GM12878 (cell line): ENCODE data around the gene C10orf105. TPM values are rescaled to one million over a fixed set of nuclear protein-coding genes. Genes with fewer than 3 reads are reported as not detected.

Experiments
- ATAC-seq: fragments of 200-7000 bp; cut with Tn5 transposase; 3 replicates; pipeline ENCODE4 v1.9.1; 2020; ENCODE audit warnings: mild to moderate bottlenecking, moderate library complexity
- BruUV-seq: library from RNA; stranded (reverse); fragments of 400-500 nt; replicated peaks from 2 replicates; lab custom pipeline; 2021; lab: Mats Ljungman, UMichigan
- CTCF ChIA-PET: fragments of 300-600 bp; sonication (Branson Sonifier 250); formaldehyde crosslinking; extraction: SDS; loops from one replicate; lab custom pipeline; 2021; ENCODE audit warnings: inconsistent platforms; lab: Yijun Ruan, JAX
- POLR2A ChIA-PET: fragments of 350-600 bp; formaldehyde crosslinking; extraction: SDS; loops from one replicate; lab custom pipeline; 2021; ENCODE audit warnings: inconsistent platforms; lab: Charles Lee
- RAD21 ChIA-PET: fragments of 300-600 bp; sonication (Branson Sonifier 250); formaldehyde crosslinking; loops from one replicate; lab custom pipeline; 2023; ENCODE audit warnings: antibody characterized with exemption; ENCODE audit not compliant: unreplicated experiment; lab: Charles Lee
- SMC1A ChIA-PET: fragments of 300-600 bp; sonication (Branson Sonifier 250); formaldehyde crosslinking; loops from one replicate; lab custom pipeline; 2023; ENCODE audit not compliant: unreplicated experiment, uncharacterized antibody; lab: Charles Lee
- DNase-seq: peaks from one replicate; pipeline ENCODE4 v3.0.0-alpha.2; 2011; ENCODE audit warnings: low read depth, low spot score
- FAIRE-seq: peaks from 3 replicates; lab custom pipeline; 2011; peaks lifted over from hg19 to GRCh38; lab: Jason Lieb, UNC
- H2AFZ ChIP-seq: 2 replicates; pipeline ENCODE4 v1.6.0; 2011; ENCODE audit warnings: low read depth, low read length, control low read depth; ENCODE audit not compliant: control insufficient read depth
- H3K27ac ChIP-seq: 2 replicates; pipeline ENCODE4 v1.5.1; 2011; ENCODE audit warnings: control low read depth; ENCODE audit not compliant: control insufficient read depth, insufficient read depth
- H3K27me3 ChIP-seq, 2 experiments: replicated peaks in 1 of 2; 2 replicates each; pipeline versions ENCODE4 v1.6.0 to v1.6.1; 2011; ENCODE audit warnings: low read length in 1 of 2; ENCODE audit not compliant: control insufficient read depth in 2 of 2, insufficient read depth in 2 of 2
- H3K36me3 ChIP-seq, 2 experiments: 2 replicates each; pipeline ENCODE4 v1.5.1; 2011; ENCODE audit warnings: low read length in 1 of 2; ENCODE audit not compliant: control insufficient read depth in 2 of 2, insufficient read depth in 2 of 2
- H3K4me1 ChIP-seq: 2 replicates; pipeline ENCODE4 v1.6.1; 2011; ENCODE audit warnings: mild to moderate bottlenecking, low read length, moderate library complexity, mixed read lengths; ENCODE audit not compliant: control insufficient read depth, insufficient read depth
- H3K4me2 ChIP-seq: 2 replicates; pipeline ENCODE4 v1.6.0; 2011; ENCODE audit warnings: control low read depth; ENCODE audit not compliant: control insufficient read depth, insufficient read depth
- H3K4me3 ChIP-seq: fragments of 200-600 bp; sonication (generic); 2 replicates; pipeline ENCODE4 v1.5.1; 2016
- H3K79me2 ChIP-seq: 2 replicates; pipeline ENCODE4 v1.6.0; 2011; ENCODE audit warnings: low read length; ENCODE audit not compliant: control insufficient read depth, insufficient read depth
- H3K9ac ChIP-seq: 2 replicates; pipeline ENCODE4 v1.8.0; 2011; ENCODE audit warnings: low read length, control low read depth, mixed read lengths; ENCODE audit not compliant: control insufficient read depth, insufficient read depth
- H3K9me3 ChIP-seq: replicated peaks from 3 replicates; pipeline ENCODE4 v1.5.1; 2011; ENCODE audit warnings: mild to moderate bottlenecking, low read length; ENCODE audit not compliant: control insufficient read depth, insufficient read depth
- H4K20me1 ChIP-seq: 2 replicates; pipeline ENCODE4 v1.6.0; 2011; ENCODE audit not compliant: control insufficient read depth, insufficient read depth
- BCL11A ChIP-seq: IDR thresholded peaks from 2 replicates; pipeline ENCODE4 v1.6.1; 2011; ENCODE audit warnings: low read depth, low read length
- FOS ChIP-seq: IDR thresholded peaks from 3 replicates; pipeline ENCODE4 v1.6.1; 2011; ENCODE audit warnings: borderline replicate concordance; ENCODE audit not compliant: insufficient read length; ENCODE audit errors: extremely low read depth
- JUNB ChIP-seq: IDR thresholded peaks from 2 replicates; pipeline ENCODE4 v1.6.1; 2016; ENCODE audit warnings: antibody characterized with exemption, mild to moderate bottlenecking
- STAT3 ChIP-seq: IDR thresholded peaks from 2 replicates; pipeline ENCODE4 v1.6.1; 2011; ENCODE audit warnings: low read depth, low read length, improper control_type of control experiment
- WRNIP1 ChIP-seq: IDR thresholded peaks from 2 replicates; pipeline ENCODE4 v1.6.1; 2011; ENCODE audit warnings: low read depth, low read length, improper control_type of control experiment, borderline replicate concordance
- WGBS: methylation state at CpG from one replicate; pipeline ENCODE4 v1.1.6; 2016; ENCODE audit warnings: low lambda C conversion rate; ENCODE audit not compliant: insufficient replicate concordance, insufficient coverage; ENCODE audit errors: missing lambda C conversion rate; 5-methylcytosine and 5-hydroxymethylcytosine counted together
- in situ Hi-C: fragments of 300-500 bp; cut with MboI; formaldehyde crosslinking; loops from 9 replicates; pipeline ENCODE4 v1.14.3; 2018; ENCODE audit warnings: mixed read lengths
- intact Hi-C: fragments of 100-400 bp; cut with micrococcal nuclease; formaldehyde crosslinking; loops from one replicate; pipeline ENCODE4 v1.14.2; 2022; ENCODE audit not compliant: unreplicated experiment
- polyA plus RNA-seq, 11 experiments: library from polyadenylated mRNA; depleted of rRNA in 4 of 11; unstranded in 6 of 11; stranded (reverse) in 5 of 11; fragments of >200 nt; fragmentation: Nextera tagmentation in 4 of 11; fragmentation: Illumina TruSeq in 1 of 11; extraction: Ambion mirVana in 4 of 11; extraction: Trizol in 1 of 11; gene quantifications; 1 replicate in 1 of 11; 2 replicates in 10 of 11; pipeline versions ENCODE4 v1.2.1 to v1.2.3, GENCODE V29; 2011 to 2016; ENCODE audit warnings: inconsistent platforms in 2 of 11, missing spikeins in 2 of 11, low read depth in 1 of 11
- total RNA-seq, 4 experiments: library from RNA; depleted of rRNA in 3 of 4; stranded (reverse); fragments of >200 nt in 3 of 4; fragmentation: Illumina TruSeq in 1 of 4; extraction: Trizol in 1 of 4; gene quantifications; 2 replicates each; pipeline versions ENCODE4 v1.2.1 to v1.2.3, GENCODE V29; 2013 to 2021
- TF ChIP-seq, protein P1 (sequence below): fragments of 450-650 bp; IDR thresholded peaks from 2 replicates; pipeline ENCODE4 v1.6.1; 2017; ENCODE audit warnings: borderline replicate concordance

Gene C10orf105
- total and polyA plus RNA-seq, 10 of the 15 experiments (the other 5 are each of a cell fraction or from before 2014, with no cell fraction given) = 0.04 to 0.06 (median 0.05) TPM; not detected in 7

- Histone ChIP-seq H3K4me3 (no peak overlapping the region), H3K36me3 (no peaks in the 10 kb centered on the region; a peak in 1 of 4 replicates), H2AFZ (no peak overlapping the region), H4K20me1 (no peaks in the 10 kb centered on the region), H3K27ac (no peak overlapping the region), H3K9ac (no peak overlapping the region; the same call in 1 of the 2 replicates), H3K27me3 (no peaks in the 10 kb centered on the region; a peak in 1 of 4 replicates), H3K9me3 (no peaks in the 10 kb centered on the region), H3K4me2 (peak overlapping the region; percentile 3; the same call in 1 of the 2 replicates), H3K4me1 (peaks cover 27% of the 10 kb centered on the region), H3K79me2 (no peaks in the 10 kb centered on the region)
- WGBS = 55% methylated on average over 10 of the region's 11 CpGs
- ATAC-seq (no peak), FAIRE-seq (no peak), DNase-seq (no peak)
- intact Hi-C loops = no loop called here
- no peak for TF ChIP-seq BCL11A
- TF ChIP-seq STAT3 = no peak
- no peak for TF ChIP-seq WRNIP1
- TF ChIP-seq JUNB = no peak
- no peak for TF ChIP-seq FOS
- TF ChIP-seq, protein P1, sequence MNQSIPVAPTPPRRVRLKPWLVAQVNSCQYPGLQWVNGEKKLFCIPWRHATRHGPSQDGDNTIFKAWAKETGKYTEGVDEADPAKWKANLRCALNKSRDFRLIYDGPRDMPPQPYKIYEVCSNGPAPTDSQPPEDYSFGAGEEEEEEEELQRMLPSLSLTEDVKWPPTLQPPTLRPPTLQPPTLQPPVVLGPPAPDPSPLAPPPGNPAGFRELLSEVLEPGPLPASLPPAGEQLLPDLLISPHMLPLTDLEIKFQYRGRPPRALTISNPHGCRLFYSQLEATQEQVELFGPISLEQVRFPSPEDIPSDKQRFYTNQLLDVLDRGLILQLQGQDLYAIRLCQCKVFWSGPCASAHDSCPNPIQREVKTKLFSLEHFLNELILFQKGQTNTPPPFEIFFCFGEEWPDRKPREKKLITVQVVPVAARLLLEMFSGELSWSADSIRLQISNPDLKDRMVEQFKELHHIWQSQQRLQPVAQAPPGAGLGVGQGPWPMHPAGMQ = no peak
- CTCF ChIA-PET = interaction anchor here (0.6 to 1.2 kb wide), 3 partner anchors 9 to 394 kb away, joined by 3 to 10 read pairs (median 4); partner anchors contain the start of gene VSIR
- no TSS peak for BruUV-seq
- POLR2A ChIA-PET = interaction anchor here (1.0 to 2.8 kb wide), 4 partner anchors 9 to 24 kb away, joined by 3 to 10 read pairs (median 4); partner anchors contain the start of gene VSIR
- RAD21 ChIA-PET = interaction anchor here (1.4 to 2.0 kb wide), 3 partner anchors 9 to 54 kb away, joined by 5 to 7 read pairs (median 5); partner anchors contain the start of gene VSIR
- in situ Hi-C loops = no loop called here
- SMC1A ChIA-PET = interaction anchor here (0.8 to 3.4 kb wide), 3 partner anchors 11 to 139 kb away, joined by 4 to 21 read pairs (median 5); no protein-coding TSS in a partner anchor
Measured at GRCh38 chr10:71757399-71757922, 37.9 kb upstream of the C10orf105 start.
